NCI-H2196 (cell line): ENCODE data around the gene DHRSX.
"Not testable (repeated sequence)": the region's sequence is repeated elsewhere in the genome, so short reads cannot be mapped to it uniquely, and the experiment has no call there.

Experiments used
- DNase-seq: peaks from one replicate; lab custom pipeline; 2025; ENCODE audit not compliant: unreplicated experiment; lab: John Stamatoyannopoulos, UW

DHRSX gene

DNA sequence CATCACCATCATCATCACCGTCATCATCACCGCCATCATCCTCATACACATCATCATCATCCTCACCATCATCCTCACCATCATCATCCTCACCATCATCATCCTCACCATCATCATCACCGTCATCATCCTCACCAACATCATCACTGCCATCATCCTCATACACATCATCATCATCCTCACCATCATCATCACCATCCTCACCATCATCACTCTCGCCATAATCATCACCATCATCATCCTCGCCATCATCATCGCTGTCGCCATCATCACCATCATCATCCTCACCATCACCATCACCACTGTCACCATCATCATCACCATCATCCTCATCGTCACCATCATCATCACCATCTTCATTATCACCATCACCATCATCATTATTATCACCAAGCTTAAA, 19.8 kb upstream of the DHRSX start:
- DNase-seq: no peak

DNA sequence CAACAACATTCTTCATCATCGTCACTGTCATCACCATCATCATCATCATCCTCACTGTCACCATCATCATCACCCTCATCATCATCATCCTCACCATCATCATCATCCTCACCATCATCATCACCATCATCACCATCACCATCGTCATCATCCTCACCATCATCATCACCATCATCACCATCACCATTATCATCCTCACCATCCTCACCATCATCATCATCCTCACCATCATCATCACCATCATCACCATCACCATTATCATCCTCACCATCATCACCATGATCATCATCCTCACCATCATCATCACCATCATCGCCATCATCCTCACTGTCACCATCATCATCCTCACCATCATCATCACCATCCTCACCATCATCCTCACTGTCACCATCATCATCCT, 18.9 kb upstream of the DHRSX start:
- not testable (repeated sequence) for DNase-seq

DNA sequence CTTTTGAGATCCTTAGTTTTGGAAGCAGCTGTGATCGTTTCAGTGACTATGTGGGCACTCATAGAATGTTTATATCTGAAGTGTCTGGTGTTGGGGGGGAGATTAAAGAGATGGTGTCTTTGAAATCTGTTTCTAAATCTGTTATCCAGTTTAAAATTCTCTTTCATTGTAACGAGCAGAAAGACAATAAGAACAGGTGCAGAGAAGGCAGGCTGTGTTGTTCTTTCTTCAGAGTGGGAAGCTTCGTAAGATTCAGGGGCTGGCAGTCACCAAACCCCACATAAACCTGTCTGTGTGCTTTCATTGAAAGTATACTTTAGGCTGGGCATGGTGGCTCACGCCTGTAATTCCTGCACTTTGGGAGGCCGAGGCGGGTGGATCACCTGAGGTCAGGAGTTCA, 16.3 kb upstream of the DHRSX start:
- DNase-seq: no peak

DNA sequence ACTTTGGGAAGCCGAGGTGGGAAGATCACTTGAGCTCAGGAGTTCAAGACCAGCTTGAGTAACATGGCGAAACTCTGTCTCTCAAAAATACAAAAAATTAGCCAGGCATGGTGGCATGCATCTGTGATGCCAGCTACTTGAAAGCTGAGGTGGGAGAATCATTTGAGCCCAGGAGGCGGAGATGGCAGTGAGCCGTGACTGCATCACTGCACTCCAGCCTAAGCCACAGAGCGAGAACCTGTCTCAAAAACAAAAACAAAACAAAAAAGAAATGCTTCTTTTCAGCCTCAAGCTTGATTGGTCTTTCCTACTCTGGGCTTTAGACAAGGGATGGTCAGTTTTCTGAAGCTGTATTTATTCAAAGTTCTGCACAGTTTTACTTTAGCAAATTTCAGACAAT, 15.8 kb upstream of the DHRSX start:
- DNase-seq: no peak

DNA sequence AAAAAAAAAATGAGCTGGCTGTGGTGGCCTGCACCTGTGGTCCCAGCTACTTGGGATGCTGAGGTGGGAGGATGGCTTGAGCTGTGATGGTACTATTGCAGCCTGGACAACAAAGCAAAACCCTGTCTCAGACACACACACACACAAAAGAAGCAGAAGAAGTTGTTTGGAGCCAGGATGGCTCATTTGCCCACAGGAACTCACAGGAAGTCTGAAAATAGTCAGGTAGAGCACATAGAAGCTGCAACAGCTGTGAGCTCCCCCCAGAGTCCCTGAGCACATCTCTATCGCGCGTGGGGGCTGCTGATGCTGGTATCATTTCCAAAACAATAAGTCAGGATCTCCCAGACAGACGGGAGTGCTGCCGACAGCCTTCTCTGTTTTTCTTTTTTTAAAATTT, 13.4 kb upstream of the DHRSX start:
- DNase-seq: no peak

DNA sequence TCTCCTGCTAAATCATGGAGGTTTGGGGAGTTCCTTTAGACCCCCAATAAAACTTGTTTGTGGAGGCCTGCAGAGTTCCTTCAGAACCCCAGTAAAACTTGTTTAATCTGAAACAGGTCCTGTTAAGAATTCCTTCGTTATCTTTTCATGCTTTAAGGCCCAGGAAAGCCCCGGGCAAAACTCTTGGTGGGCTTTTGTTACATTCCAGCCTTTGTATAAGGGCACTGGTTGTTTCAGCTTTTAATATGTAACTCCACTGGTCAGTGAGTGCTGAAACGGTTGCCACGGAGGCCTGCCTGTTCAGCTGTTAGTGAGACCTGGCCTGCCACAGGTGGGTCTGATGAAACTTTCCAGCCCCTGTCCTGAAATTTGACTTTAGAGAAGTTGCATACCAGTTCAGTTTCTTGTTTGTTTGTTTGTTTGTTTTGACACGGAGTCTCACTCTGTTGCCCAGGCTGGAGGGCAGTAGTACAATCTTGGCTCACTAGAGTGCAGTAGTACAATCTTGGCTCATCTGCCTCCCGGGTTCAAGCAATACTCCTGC, 12.4 kb upstream of the DHRSX start:
- DNase-seq: no peak

DNA sequence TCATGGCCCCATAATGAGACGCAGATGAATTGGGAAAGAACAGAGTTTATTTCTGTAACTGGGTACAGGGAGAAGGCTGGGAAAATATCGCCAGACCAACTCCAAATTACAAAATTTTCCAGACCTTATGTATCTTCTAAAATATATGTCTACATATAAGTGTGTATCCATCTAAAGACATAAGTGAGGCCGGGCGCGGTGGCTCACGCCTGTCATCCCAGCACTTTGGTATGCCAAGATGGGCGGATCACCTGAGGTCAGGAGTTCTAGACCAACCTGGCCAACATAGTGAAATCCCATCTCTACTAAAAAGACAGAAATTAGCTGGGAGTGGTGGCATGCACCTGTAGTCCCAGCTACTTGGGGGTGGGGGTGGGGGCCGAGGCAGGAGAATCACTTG, 11.7 kb upstream of the DHRSX start:
- DNase-seq: no peak

DNA sequence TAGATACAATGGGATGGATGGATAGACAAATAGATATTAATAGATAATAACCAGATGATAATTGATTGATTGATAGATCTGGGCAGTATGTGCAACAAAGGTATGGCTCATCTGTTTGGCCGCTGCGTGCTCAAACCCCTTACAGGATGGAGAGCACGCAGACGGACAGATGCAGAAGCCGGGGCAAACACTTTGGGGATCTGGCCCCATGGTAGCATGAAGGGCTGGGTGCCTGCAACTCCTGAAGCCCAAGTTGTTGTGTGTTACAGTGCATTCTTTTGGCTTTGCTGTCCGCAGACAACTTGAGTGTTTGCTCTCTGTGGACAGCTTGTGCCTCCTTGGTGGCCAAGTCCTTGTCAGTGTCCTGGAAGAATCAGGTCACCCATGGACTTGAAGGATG, 10.6 kb upstream of the DHRSX start:
- DNase-seq: no peak

DNA sequence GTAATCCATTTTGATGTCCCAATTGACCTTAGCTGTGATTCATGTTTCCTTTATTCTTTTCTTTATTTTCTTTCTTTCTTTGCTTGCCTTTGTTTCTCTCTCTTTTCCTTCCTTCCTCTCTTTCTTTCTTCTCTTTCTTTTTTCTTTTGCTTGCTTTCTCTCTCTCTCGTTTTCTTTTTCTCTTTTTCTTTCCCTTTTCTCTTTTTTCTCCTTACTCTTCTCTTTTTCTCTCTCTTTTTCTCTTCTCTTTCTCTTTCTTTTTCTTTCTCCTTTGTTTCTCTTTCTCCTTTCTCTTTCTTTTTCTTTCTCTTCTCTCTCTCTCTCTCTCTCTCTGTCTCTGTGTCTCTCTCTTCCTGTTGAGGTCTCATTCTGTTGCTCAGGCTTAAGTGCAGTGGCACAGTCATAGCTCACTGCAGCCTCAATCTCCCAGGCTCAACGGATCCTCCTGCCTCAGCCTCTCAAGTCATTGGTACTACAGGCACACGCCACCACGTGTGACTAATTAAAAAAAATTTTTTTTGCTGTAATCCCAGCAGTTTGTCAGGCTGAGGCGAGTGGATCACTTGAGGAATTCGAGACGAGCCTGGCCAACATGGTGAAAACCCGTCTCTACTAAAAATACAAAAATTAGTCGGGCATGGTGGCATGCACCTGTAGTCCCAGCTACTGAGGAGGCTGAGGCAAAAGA, 8.0 kb upstream of the DHRSX start:
- no peak for DNase-seq

DNA sequence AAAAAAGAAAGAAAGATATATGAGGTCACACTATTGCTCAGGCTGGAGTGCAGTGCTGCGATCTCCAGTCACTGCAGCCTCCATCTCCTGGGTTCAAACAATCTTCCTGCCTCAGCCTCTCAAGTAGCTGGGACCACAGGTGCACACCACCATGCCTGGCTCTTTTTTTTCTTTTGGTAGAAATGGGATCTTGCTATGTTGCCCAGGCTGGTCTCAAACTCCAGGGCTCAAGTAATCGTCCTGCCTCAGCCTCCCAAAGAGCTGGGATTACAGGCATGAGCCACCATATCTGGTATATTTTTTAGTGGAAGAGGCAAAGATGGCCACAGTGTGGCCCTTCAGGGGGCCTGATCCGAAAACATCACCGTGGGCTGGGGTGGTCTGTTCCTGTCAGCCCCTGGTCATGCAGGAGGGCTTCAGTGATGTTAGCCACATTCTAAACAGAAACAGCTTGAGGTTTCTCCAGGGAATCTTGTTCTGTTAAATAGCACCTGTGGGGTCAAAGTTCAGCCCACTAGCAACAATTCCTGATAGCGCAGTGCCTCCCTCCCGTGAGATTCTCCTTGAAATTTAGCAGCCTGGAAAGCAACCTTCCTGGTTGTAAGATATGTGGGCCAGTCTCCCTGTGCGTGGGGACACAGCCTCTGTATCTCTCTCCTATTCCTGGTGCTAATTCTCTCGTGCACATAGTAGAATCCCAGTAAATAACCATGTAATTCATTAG, 7.3 kb upstream of the DHRSX start:
- no peak for DNase-seq

DNA sequence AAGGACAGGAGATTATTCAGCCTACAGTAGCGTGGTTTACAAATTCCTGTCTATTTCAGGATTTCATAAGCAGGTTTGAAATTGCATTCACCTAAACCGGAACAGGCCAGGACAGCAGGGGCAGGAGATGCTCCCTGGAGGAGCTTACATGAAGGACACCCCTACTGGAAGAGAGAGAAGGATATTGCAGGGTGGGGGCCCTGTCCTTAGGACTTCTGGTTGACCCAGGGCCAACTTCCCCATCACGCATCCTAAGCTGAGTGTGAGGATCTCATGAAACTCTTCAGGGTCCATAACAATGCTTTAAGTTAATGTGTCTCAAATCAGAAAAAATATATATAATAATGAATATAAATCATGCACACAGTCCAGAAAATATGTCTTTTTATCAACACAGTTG, 6.4 kb upstream of the DHRSX start:
- DNase-seq: no peak

DNA sequence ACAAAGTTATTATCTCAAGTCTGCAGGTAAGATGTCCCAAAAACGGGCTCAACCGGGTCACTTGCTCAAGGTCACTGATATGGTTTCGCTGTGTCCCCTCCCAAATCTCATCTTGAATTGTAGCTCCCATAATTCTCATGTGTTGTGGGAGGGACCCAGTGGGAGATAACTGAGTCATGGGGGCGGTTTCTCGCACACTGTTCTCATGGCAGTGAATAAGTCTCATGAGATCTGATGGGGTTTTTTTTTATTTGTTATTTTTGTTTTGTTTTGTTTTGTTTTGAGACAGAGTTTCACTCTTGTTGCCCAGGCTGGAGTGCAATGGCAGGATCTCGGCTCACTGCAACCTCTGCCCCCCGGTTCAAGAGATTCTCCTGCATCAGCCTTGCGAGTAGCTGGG, 4.6 kb upstream of the DHRSX start:
- not testable (repeated sequence) for DNase-seq

DNA sequence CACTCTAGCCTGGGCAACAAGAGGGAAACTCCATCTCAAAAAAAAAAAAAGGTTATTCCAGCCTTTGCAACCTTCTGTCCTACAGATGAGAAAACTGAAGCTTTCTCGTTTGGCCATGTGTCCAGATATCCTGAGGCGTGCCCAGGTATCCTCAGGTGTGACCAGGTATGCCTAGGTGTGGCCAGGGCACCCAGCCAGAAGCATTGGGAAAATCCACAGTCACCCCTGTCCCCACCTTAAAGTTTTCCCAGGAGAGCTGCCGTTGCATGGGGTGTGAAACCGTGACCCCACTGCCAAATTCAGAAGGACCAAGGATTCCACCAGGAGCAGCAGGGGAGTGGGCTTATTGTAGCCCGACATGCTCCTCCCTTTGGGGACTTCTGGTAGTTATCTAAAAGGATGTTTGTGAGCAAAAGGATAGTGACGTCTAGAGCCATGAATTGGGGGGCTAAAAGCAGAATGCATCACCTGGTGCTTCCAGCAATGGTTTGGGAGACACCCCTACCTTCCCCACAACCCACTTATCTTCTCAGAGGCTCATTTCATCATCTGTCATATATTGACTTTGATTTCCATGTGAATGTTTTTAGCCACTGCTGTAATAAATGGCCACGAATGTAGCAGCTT, 4.0 kb upstream of the DHRSX start:
- DNase-seq: no peak

DNA sequence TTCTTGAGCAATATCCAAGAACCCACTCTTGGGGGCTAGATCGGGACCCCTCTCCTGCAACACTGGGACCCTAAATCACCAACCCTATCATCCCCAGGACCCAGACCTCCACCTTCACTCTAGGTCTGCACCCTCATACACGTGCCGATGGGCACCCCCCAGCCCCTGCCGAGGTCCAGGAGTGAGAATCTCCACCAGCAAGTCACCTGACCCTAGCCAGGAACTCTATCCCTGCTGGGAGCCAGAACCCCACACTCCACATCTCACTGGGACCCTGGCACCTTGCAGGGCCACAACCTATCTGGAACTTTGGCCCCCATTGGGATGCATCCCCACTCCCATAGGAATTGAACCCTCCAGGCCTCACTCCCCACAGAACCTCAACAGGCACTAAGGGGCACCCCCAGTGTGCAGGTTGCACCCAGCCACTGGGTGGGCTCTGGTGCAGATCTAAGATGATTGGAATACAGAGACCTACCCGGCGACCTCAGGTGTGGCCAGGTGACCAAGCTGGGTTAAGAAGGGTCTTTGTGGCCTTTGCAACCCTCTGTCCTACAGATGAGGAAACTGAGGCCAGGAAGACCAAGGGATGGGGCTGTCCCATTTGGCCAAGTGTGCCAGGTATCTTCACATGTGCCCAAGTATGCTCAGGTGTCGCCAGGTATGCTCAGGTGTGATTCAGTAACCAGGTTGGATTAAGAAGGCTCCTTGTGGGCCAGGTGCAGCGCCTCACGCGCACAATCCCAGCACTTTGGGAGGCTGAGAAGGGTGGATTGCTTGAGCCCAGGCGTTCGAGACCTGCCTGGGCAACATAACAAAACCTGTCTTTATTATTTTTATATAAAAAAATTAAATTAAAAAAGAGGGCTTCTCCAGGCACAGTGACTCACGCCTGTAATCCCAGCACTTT, 3.1 kb upstream of the DHRSX start:
- no peak for DNase-seq

DNA sequence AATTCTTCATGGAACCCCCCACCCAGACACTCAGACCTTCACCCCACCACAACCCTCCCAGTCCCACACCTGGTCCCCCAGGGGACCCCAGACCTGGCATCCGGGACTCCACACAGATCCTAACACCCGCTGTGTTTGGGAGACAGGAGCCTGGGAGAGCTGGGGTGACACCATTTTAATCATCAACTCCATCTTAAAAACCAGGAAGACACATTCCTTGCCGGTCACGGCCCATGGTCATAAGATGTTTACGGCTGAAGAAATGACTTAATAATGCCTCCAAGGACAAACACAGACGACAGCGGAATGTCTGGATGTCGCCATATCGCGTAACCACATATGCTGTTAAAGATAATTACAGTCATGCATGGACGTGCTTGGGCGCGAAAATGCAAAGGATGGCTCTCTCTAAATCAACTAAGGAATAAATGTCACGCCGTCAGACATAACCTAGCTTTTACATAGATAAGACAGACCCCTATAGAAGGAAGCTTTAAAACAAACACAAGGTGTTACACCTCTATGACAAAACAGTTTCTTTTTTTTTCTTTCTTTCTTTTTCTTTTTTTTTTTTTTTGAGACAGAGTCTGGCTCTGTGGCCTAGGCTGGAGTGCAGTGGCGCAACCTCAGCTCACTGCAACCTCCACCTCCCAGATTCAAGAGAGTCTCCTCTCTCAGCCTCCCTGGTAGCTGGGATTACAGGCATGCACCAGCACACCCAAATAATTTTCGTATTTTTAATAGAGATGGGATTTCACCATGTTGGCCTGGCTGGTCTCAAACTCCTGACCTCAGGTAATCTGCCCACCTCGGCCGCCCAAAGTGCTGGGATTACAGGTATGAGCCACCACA, 2.1 kb upstream of the DHRSX start:
- no peak for DNase-seq

DNA sequence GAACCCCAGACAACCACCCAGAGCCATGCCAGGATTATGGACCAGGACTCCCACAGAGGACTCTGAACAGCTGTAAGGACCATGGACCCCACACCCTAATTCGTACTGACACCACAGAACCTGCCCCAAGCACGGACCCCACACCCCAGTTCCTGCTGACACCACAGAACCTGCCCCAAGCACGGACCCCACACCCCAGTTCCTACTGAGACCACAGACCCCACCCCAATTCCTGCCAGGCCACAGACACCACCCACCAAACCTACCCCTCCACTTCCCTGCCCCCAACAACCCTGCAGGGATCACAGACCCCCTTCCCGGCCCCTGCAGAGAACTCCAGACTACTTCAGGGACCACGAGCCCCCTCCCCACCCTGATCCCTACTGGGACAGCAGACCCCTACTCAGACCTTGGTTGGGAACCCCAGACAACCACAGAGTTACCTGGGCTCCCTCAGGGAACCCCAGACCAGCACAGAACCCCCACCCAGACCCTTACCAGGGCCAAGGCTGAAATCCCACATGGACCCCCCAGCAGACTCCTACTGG, 1.4 kb upstream of the DHRSX start:
- DNase-seq: no peak

DNA sequence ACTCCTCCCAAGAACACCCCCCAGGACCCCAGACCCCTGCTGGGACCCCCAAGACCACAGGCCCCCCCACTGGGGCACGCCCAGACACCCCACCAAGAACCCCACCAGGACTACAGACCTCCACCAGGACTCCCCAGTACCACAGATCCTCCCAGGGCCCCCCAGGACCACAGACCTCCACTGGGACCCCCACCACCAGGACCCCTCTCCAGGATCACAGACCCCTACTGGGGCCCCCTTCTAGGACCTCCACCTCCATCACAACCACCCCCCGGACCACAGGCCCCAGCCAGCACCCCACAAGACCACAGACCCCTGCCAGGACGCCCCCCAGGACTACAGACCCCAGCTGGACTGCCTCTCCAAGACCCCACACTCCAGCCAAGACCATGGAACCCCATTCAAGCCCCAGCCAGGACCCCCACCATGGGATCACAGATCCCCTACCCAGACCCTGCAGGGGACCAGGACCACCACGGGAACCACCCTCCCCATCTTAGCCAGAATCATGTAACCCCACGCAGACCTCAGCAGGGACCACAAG, 855 bp upstream of the DHRSX start:
- no peak for DNase-seq

DNA sequence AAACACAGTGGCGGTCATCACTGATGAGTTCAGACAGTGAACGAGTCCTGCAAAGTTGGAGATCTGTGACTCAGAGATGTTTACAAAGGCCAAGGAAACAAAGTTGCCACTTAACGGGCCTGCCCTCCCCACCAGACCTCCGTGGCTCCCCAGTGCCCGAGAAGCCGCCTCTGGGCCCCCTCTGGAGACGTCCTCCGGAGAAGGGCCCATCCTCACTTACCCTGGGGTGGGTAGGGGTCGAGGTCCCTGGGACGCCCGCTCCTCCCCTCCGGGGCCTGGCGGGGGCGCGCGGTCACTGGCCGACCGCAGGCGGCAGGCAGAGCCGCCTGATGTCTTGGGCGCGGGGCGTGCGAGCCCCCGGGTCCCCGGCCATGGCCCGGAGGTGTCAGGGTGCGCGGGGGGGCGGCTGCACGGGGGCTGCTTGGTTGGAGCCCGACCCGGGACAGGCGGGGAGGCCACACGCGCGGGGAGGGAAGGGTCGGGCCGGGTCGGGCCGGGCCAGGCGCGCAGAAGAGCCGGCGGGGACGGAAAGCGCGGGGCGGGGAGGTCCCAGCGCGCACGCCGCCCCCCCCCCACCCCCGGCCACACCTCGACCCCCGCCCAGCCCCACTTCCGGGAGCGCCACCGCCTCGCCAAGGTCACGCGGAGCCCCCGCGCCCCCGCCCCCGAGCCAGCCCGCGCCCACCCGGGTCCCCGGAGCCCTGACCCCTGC, 529 bp downstream of the DHRSX start:
- DNase-seq: no peak

DNA sequence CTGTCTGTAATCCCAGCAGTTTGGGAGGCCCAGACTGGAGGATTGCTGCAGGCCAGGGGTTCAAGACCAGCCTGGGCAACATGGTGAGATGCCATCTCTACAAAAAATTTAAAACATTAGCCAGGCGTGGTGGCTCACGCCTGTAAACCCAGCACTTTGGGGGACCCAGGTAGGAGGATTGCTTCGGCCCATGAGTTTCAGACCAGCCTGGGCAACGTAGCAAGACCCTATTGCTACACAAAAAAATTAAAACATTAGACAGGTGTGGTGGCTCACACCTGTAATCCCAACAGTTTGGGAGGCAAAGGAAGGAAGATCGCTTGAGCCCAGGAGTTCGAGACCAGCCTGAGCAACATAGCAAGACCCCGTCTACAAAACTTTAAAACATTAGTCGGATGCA, 1.3 kb downstream of the DHRSX start:
- DNase-seq: no peak
